Muscle layer of colon (tissue), 2 donors: ENCODE measurements around the gene YTHDF1.
"Not testable (repeated sequence)": the region's sequence is repeated elsewhere in the genome, so short reads cannot be mapped to it uniquely, and the experiment has no call there.

Experiments
- H3K27ac ChIP-seq: one replicate; pipeline ENCODE4 v1.7.0; 2013; ENCODE audit warnings: low read depth, mild to moderate bottlenecking, low read length, moderate library complexity
- H3K27me3 ChIP-seq, 2 donors: one replicate each; pipeline ENCODE4 v1.7.0; 2013; ENCODE audit warnings: low read length in 2 of 2, mild to moderate bottlenecking in 2 of 2; ENCODE audit not compliant: insufficient read depth in 2 of 2, control insufficient read depth in 1 of 2
- H3K36me3 ChIP-seq: one replicate; pipeline ENCODE4 v1.7.0; 2013; ENCODE audit warnings: mild to moderate bottlenecking, low read length; ENCODE audit not compliant: insufficient read depth
- H3K4me1 ChIP-seq: one replicate; pipeline ENCODE4 v1.7.0; 2013; ENCODE audit warnings: mild to moderate bottlenecking, low read length; ENCODE audit not compliant: insufficient read depth
- H3K4me3 ChIP-seq, 2 donors: one replicate each; pipeline ENCODE4 v1.7.0; 2013; ENCODE audit warnings: low read length in 2 of 2, low read depth in 1 of 2, mild to moderate bottlenecking in 1 of 2, moderate library complexity in 1 of 2
- H3K9ac ChIP-seq: one replicate; pipeline ENCODE4 v1.7.0; 2013; ENCODE audit warnings: low read length
- H3K9me3 ChIP-seq: one replicate; pipeline ENCODE4 v1.7.0; 2013; ENCODE audit warnings: mild to moderate bottlenecking, low read length
- donor health status: abdominal sarcoma.
- donor health status: Adenocarcinoma of cecum.

YTHDF1 gene

GRCh38 chr20:63255931-63256704 is 40.2 kb upstream of the YTHDF1 start:
- Histone ChIP-seq H3K4me1 (no peaks in the 10 kb centered on the region), H3K27me3 (peaks cover 9 to 26% of the 10 kb centered on the region in 2 donors), H3K9ac (no peak overlapping the region), H3K9me3 (no peaks in the 10 kb centered on the region), H3K27ac (no peak overlapping the region), H3K4me3 (no peak overlapping the region), H3K36me3 (no peaks in the 10 kb centered on the region)

GRCh38 chr20:63254606-63255384 is 38.9 kb upstream of the YTHDF1 start:
- Histone ChIP-seq H3K27ac (no peak overlapping the region), H3K4me3 (no peak overlapping the region), H3K36me3 (no peaks in the 10 kb centered on the region), H3K4me1 (no peaks in the 10 kb centered on the region), H3K27me3 (peaks cover 9 to 27% of the 10 kb centered on the region in 2 donors), H3K9ac (no peak overlapping the region), H3K9me3 (no peaks in the 10 kb centered on the region)

GRCh38 chr20:63254232-63254605 is 38.3 kb upstream of the YTHDF1 start, which contains the start of gene NKAIN4:
Gene NKAIN4, minus strand, starts transcription at chr20:63254463. Its CDS starts 13 bp downstream, at chr20:63254450.
- H3K4me3 ChIP-seq = no peak within 1 kb of the TSS
- no peaks in the 10 kb centered on the region for H3K9me3 ChIP-seq
- H3K27me3 ChIP-seq = peaks cover 9 to 32% of the 10 kb centered on the region in 2 donors
- H3K27ac ChIP-seq = no peak within 1 kb of the TSS
- H3K9ac ChIP-seq = no peak within 1 kb of the TSS
- H3K4me1 ChIP-seq = no peaks in the 10 kb centered on the region
- no peaks in the 10 kb centered on the region for H3K36me3 ChIP-seq

GRCh38 chr20:63253438-63254231 is 37.7 kb upstream of the YTHDF1 start:
- no peak overlapping the region for H3K4me3 ChIP-seq
- no peaks in the 10 kb centered on the region for H3K36me3 ChIP-seq
- peaks cover 9 to 36% of the 10 kb centered on the region in 2 donors for H3K27me3 ChIP-seq
- no peak overlapping the region for H3K9ac ChIP-seq
- no peak overlapping the region for H3K27ac ChIP-seq
- no peaks in the 10 kb centered on the region for H3K4me1 ChIP-seq
- H3K9me3 ChIP-seq = no peaks in the 10 kb centered on the region

- no peak overlapping the region for H3K9ac ChIP-seq
- no peaks in the 10 kb centered on the region for H3K9me3 ChIP-seq
- H3K4me3 ChIP-seq = no peak overlapping the region
- H3K36me3 ChIP-seq = no peaks in the 10 kb centered on the region
- no peak overlapping the region for H3K27ac ChIP-seq
- no peaks in the 10 kb centered on the region for H3K4me1 ChIP-seq
- H3K27me3 ChIP-seq = peaks cover 9 to 41% of the 10 kb centered on the region in 2 donors
These were observed 37.1 kb upstream of the YTHDF1 start for GRCh38 chr20:63253065-63253437.

GRCh38 chr20:63252284-63252711 is 36.4 kb upstream of the YTHDF1 start:
- Histone ChIP-seq H3K9ac (no peak overlapping the region), H3K4me3 (no peak overlapping the region), H3K27me3 (peaks cover 9 to 49% of the 10 kb centered on the region in 2 donors), H3K27ac (no peak overlapping the region), H3K9me3 (no peaks in the 10 kb centered on the region), H3K4me1 (no peaks in the 10 kb centered on the region), H3K36me3 (no peaks in the 10 kb centered on the region)

GRCh38 chr20:63251350-63251749 is 35.4 kb upstream of the YTHDF1 start:
- H3K9me3 ChIP-seq, H3K4me3 ChIP-seq, H3K36me3 ChIP-seq, H3K27ac ChIP-seq, H3K4me1 ChIP-seq, H3K9ac ChIP-seq: not testable (repeated sequence)
- H3K27me3 ChIP-seq = peaks cover 9 to 53% of the 10 kb centered on the region in 2 donors

- Histone ChIP-seq H3K27me3 (peaks cover 9 to 47% of the 10 kb centered on the region in 2 donors), H3K36me3 (no peaks in the 10 kb centered on the region), H3K4me3 (no peak overlapping the region), H3K9ac (no peak overlapping the region), H3K9me3 (no peaks in the 10 kb centered on the region), H3K4me1 (no peaks in the 10 kb centered on the region), H3K27ac (no peak overlapping the region)
These were observed 34.0 kb upstream of the YTHDF1 start for GRCh38 chr20:63249891-63250290.

GRCh38 chr20:63248835-63249591 is 33.1 kb upstream of the YTHDF1 start:
- Histone ChIP-seq H3K36me3 (no peaks in the 10 kb centered on the region), H3K9ac (no peak overlapping the region), H3K27me3 (peaks cover 9 to 41% of the 10 kb centered on the region in 2 donors), H3K9me3 (no peaks in the 10 kb centered on the region), H3K27ac (no peak overlapping the region), H3K4me3 (no peak overlapping the region), H3K4me1 (no peaks in the 10 kb centered on the region)

- H3K9me3 ChIP-seq = no peaks in the 10 kb centered on the region
- H3K27me3 ChIP-seq = peaks cover under 1 to 33% of the 10 kb centered on the region in 2 donors
- H3K9ac ChIP-seq = no peak overlapping the region
- H3K4me3 ChIP-seq = no peak overlapping the region
- H3K27ac ChIP-seq = no peak overlapping the region
- H3K36me3 ChIP-seq = no peaks in the 10 kb centered on the region
- H3K4me1 ChIP-seq = no peaks in the 10 kb centered on the region
These were observed 31.8 kb upstream of the YTHDF1 start for GRCh38 chr20:63247671-63248228.
